NCI-H2196 (cell line): Measurements from ENCODE around the gene PIK3C2A.

ENCODE experiments used
- DNase-seq: peaks from one replicate; lab custom pipeline; 2025; ENCODE audit not compliant: unreplicated experiment; lab: John Stamatoyannopoulos, UW

Gene PIK3C2A

GRCh38 chr11:17214338-17214737 is 6.6 kb upstream of the PIK3C2A start:
- no peak for DNase-seq

GRCh38 chr11:17211286-17211685 is 3.5 kb upstream of the PIK3C2A start:
- DNase-seq, result no peak

- no peak for DNase-seq
Observed at GRCh38 chr11:17209939-17210245, 2.1 kb upstream of the PIK3C2A start.

DNA sequence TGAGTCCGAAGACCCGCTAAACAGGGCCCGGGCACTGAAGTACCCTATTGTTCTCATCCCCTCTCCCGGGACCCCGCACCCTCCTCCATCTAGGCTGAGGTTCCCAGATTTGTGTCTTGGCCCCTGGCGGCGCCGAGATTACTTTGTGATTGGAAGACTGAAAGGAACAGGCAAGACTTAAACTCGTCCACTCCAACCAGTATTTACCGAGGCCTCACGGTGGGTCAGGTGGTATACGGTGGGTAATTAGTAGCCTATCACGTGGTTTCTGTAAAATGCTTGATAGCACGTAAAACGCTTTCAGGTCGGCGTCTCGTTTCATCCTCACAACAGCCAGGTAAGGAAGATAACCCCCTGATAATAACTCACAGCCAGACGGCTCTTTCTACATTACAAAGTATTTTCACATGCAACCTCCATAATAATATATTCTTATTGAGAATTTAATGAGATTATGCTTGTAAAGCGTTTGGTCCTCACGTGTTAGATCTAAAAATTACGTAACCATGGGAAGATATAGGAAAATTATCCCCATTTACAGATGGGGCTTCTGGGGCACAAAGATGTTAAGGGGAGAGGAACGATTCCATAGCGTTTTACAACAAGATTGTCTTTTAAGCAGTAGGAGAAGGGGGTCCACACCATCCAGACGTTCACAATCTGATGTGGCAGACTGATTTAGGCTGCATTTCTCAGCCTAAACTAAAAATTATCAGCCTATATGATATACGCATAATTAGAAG is 642 bp upstream of the PIK3C2A start:
- DNase-seq, result peak; percentile 85

- no peak for DNase-seq
Observed at GRCh38 chr11:17206463-17206862, 1.3 kb downstream of the PIK3C2A start.

- no peak for DNase-seq
Observed at GRCh38 chr11:17197431-17197898, 10.3 kb downstream of the PIK3C2A start.

DNA sequence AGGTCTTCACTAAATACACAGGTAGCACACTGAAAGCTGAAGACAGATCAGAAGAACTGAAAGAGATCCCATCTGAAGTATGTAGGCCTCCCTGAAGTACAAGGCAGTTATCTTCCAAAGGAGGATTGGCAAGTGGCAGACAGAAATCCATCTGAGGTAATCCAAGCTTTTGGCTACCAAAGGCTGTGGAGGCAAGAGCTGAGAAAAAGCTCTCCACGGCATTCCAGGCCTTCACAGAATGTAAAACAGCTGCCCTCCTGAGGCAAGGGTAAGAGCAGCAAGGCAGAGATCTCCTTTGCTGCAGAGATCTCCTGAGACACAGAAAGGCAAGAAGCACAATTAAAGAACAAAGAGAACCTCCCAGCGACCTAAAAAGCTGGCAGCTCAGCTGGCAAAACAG is 19.1 kb downstream of the PIK3C2A start:
- no peak for DNase-seq

DNA sequence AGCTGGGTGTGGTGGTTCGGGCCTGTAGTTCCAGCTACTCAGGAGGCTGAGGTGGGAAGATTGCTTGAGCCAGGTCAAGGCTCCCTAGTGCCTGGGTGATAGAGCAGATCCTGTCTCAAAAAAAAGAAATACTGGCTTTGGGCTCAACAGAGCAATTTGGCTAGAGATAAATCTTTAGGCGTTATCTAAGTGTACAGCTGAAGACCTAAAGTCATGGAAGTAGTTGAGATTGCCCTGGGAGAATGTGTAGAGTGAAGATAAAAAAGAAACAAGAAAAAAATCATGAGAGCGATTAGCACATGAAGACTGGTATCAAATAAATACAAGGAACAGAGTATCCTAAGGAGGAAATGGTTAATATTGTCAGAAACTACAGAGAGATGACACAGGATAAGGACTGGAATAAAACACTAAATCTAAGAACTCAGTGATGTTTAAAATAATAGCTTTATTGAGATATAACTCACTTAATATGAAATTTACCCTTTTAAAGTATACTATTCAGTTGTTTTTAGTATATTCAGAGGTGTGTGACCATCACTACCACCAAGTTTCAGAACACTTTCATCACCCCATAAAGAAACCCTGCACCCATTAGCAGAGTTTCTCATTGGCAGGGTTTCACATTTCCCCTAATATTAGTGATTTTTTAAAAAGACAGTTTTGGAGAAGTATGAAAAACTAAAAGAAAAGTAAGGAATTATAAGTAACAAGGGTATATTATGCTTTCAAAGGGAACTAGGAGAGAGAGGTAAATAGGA is 20.7 kb downstream of the PIK3C2A start:
- DNase-seq, result no peak

DNA sequence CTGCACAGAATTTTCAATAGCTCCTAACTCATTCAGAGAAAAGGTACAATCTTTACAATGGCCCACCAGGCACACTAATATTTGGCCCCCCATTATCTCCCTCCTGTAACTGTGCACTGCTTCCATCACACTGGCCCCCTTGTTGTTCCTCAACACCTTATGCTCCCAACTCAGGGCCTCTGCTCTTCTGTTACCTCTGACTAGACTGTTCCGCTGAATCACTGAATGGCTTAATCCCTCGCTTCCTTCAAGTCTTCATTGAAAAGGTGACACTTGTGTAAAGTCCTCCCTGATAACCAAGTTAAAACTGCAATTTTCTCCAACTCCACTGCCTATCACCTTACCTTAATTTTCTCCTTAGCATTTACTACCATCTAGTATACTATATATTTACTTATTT is 21.8 kb downstream of the PIK3C2A start:
- DNase-seq, result no peak

DNA sequence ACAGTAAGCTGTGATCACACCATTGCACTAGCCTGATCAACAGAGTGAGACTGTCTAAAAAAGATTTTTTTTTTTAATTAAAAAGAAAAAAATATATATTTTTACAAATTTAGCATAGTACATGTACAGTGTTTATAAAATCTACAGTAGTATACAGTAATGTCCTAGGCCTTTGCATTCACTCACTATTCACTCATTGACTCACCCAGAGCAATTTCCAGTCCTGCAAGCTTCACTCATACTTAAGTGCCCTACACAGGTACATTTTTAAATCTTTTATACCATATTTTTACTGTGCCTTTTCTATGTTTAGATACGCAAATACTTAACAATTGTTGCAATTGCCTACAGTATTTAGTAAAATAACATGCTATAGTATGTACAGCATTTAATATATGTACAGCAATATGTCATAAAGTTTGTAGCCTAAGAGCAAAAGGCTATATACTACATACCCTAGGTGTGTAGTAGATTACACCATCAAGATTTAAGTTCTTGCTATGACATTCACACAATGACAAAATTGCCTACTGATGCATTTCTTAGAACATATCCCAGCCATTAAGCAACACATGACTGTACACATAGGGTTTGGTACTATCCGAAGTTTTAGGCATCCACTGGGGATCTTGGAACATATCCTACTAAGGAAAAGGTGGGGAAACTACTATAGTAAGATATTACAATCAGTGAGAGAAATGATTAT is 22.8 kb downstream of the PIK3C2A start:
- no peak for DNase-seq

DNA sequence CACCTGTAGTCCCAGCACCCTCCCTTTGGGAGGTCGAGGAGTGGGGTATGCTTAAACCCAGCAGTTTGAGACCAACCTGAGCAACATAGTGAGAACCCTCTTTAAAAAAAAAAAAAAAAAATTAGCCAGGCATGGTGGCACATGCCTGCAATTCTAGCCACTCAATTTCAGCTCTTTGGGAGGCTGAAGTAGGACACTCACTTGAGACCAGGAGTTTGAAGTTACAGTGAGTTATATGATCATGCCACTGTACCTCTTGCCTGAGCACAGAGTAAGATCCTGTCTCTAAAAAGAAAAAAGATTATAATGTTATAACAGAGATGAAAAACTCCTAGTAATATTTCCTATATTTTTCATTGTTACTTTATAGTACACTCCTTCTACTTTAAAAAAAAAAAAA is 23.9 kb downstream of the PIK3C2A start:
- no peak for DNase-seq

GRCh38 chr11:17179970-17180369 is 27.8 kb downstream of the PIK3C2A start:
- no peak for DNase-seq

DNA sequence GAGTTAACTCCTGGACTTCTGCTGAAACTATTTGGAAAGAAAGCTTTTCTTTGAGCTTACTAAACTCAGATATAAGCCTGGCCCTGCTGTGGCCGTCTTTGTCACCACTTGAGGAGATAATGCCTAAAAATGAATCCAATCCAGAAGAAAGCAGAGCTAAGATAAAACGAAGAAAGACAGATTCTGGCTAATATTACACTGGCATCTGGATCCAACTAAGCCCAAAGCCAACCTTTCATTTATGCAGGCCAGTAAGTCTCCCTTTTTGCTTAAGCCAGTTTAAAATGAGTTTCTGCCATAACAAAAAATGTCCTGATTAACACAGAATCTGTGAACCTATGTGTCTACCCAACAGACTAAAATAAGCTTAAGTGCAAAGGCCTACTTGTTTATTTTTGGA is 34.5 kb downstream of the PIK3C2A start:
- no peak for DNase-seq

DNA sequence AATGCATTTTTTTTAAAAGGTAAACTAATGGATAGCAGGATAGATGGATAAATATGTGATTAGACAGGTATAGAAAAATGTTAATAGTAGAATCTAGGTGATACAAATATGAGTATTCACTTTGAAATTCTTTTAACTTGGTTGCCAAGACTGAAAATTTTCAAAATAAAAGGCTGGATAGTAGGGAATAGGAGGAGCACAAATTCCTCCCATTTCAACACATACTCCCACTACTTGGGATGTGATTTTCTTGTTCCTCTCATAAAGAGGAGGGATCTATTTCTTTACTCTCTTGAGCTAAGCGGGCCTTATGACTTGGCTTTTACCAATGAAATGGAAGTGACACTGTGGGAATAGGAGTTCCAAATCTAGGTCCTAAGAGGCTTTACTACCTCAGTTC is 35.9 kb downstream of the PIK3C2A start:
- no peak for DNase-seq

GRCh38 chr11:17171343-17171742 is 36.4 kb downstream of the PIK3C2A start:
- no peak for DNase-seq

GRCh38 chr11:17169876-17170275 is 37.9 kb downstream of the PIK3C2A start:
- DNase-seq, result no peak

DNA sequence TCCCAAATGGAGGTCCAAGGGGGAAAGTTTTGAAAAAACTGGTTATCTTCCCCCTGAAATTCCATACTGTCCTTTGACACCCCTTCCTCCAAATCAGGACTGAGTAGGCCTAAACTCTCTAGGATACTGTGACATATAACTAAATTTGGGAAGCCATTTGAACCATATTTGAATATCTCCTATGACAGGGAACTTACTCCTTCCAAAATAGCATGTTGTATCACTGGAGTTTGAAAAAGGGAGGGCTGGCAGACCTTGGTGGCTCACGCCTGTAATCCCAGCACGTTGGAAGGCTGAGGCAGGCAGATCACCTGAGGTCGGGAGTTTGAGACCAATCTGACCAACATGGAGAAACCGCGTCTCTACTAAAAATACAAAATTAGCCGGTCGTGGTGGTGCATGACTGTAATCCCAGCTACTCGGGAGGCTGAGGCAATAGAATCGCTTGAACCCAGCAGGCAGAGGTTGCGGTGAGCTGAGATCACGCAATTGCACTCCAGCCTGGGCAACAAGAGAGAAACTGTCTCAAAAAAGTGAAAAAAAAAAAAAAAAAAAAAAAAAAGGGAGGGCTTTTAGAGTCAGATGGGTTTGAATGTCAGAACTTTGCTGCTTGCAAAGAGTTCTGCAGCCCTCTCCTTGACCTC is 42.4 kb downstream of the PIK3C2A start:
- no peak for DNase-seq

GRCh38 chr11:17164361-17165246 is 43.2 kb downstream of the PIK3C2A start:
- DNase-seq, result no peak

- no peak for DNase-seq
Observed at GRCh38 chr11:17163736-17164135, 44.0 kb downstream of the PIK3C2A start.

DNA sequence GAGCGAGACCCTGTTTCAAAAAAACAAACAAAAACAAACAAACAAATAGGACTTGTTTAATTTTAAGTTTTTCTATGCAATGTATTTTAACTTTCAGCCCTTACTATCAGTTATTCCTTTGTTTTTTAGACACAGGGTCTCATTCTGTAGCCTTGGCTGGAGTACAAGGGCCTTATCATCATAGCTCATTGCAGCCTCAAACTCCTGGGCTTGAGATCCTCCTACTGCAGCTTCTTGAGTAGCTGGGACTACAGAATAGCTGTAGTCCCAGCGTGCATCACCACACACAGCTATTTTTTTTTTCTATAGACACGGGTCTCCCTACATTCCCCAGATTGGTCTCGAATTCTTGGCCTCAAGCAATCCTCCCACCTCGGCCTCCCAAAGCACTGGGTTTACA is 44.5 kb downstream of the PIK3C2A start:
- no peak for DNase-seq

DNA sequence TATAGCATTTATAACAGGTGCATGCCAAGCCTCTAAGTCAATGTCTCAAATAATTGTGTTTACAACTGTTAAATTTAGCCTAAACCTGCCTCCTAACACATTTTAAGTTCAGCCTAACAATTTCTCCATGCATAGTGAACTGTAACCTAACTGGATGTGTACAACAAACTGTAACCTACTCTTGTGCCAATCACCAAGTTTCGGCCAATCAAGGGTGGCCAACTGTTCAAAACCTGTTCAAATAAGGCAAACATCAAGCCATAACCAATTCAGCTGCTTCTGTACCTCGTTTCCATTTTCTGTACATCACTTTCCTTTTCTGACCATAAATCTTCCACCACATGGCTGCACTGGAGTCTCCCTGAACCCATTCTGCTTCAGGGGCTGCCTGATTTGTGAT is 45.4 kb downstream of the PIK3C2A start:
- no peak for DNase-seq
